ENCODE results near the gene HBA2. TPM values are rescaled to one million over a fixed set of nuclear protein-coding genes. Genes with fewer than 3 reads are reported as not detected.
A peak's percentile ranks its signal among the peaks of the same experiment; 100 is the strongest.
"Not testable (repeated sequence)": the region's sequence is repeated elsewhere in the genome, so short reads cannot be mapped to it uniquely, and the experiment has no call there.

HBA2 gene
- total RNA-seq, 4 donors from 2014 or later, result 52.8 to 638 (median 317) TPM

DNA sequence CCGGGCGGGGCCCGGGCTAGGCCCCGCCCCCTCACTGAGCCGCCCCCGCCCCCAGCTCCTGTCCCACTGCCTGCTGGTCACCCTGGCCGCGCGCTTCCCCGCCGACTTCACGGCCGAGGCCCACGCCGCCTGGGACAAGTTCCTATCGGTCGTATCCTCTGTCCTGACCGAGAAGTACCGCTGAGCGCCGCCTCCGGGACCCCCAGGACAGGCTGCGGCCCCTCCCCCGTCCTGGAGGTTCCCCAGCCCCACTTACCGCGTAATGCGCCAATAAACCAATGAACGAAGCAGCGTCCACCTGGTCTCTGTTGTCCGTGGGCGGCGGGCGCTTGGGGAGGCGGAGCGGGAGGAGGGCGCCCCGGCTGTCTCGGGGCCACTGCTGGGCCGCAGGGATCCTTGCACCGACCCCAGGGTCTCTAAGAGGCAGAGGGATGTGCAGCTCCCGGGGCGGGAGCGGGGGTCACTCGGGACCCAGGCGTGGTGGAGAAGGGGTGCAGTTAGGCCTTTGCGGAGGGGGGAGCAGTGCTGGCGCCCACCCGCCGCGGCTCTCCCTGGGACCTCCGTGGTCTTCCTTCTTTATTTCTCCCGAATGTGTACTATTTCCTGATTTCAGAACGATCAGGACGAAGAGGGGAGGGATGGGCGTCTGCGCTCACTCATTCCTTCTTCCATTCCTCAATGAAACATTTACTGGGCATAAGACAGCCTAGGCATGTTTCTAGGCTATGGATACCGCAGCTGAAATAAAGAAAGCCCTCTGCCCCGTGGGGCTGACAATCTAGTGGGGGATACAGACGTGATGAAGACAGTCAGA, 18.3 kb upstream of the HBA2 start:
- Histone ChIP-seq H3K9me3 (no peaks in the 10 kb centered on the region), H3K36me3 (no peaks in the 10 kb centered on the region), H3K4me1 (peaks cover 0 to 6% of the 10 kb centered on the region in 2 donors), H3K27me3 (peaks cover 5 to 20% of the 10 kb centered on the region in 2 donors), H3K4me3 (peak overlapping the region; percentile 15 to 32), H3K27ac (peak overlapping the region in 1 of 2 donors; percentile 50)
- DNase-seq, result no peak
- intact Hi-C loops (cut with DNase I; ENCODE audit: low total_unique reads), result no loop called here
- TF ChIP-seq POLR2A (IDR thresholded peaks at IDR 0.05), result no peak
- TF ChIP-seq, protein P1, sequence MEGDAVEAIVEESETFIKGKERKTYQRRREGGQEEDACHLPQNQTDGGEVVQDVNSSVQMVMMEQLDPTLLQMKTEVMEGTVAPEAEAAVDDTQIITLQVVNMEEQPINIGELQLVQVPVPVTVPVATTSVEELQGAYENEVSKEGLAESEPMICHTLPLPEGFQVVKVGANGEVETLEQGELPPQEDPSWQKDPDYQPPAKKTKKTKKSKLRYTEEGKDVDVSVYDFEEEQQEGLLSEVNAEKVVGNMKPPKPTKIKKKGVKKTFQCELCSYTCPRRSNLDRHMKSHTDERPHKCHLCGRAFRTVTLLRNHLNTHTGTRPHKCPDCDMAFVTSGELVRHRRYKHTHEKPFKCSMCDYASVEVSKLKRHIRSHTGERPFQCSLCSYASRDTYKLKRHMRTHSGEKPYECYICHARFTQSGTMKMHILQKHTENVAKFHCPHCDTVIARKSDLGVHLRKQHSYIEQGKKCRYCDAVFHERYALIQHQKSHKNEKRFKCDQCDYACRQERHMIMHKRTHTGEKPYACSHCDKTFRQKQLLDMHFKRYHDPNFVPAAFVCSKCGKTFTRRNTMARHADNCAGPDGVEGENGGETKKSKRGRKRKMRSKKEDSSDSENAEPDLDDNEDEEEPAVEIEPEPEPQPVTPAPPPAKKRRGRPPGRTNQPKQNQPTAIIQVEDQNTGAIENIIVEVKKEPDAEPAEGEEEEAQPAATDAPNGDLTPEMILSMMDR (IDR thresholded peaks at IDR 0.05), result no peak

DNA sequence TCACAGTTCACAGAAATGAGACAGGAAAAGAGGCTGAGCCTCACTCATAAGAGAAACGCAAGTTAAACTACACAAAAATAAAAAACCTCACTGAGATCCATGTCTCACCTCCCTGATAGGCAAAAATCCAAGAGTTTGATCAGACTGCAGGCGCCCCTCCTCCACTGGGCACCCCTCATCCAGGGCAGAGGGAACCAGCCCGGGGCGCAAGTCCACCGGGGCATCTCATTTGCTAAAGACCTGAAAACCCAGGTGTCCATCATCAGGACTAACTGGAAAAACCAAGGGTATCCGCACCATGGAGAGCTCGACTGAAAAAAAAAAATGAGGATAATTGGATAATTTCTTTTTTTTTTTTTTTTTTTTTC, 17.7 kb upstream of the HBA2 start:
- H3K9me3 ChIP-seq, result no peaks in the 10 kb centered on the region
- no peak for DNase-seq
- no peak overlapping the region for H3K27ac ChIP-seq
- peaks cover 0 to 6% of the 10 kb centered on the region in 2 donors for H3K4me1 ChIP-seq
- H3K4me3 ChIP-seq, result no peak overlapping the region
- intact Hi-C loops (cut with DNase I; ENCODE audit: low total_unique reads), result no loop called here
- no peaks in the 10 kb centered on the region for H3K36me3 ChIP-seq
- H3K27me3 ChIP-seq, result peaks cover 5 to 20% of the 10 kb centered on the region in 2 donors
- TF ChIP-seq, protein P1 (IDR thresholded peaks at IDR 0.05), result no peak
- TF ChIP-seq POLR2A (IDR thresholded peaks at IDR 0.05), result no peak

DNA sequence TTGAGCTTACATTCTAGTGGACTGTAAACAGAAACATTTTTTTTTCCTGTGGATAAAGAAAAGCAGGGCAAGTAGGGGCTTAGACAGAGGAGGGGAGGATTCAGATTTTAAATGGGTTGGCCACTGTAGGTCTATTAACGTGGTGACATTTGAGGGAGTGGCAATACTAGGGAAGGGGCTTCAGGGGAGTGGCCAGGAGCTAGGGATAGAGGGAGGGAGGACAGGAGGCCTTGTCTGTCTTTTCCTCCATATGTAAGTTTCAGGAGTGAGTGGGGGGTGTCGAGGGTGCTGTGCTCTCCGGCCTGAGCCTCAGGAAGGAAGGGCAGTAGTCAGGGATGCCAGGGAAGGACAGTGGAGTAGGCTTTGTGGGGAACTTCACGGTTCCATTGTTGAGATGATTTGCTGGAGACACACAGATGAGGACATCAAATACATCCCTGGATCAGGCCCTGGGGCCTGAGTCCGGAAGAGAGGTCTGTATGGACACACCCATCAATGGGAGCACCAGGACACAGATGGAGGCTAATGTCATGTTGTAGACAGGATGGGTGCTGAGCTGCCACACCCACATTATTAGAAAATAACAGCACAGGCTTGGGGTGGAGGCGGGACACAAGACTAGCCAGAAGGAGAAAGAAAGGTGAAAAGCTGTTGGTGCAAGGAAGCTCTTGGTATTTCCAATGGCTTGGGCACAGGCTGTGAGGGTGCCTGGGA, 13.4 kb upstream of the HBA2 start:
- Histone ChIP-seq H3K27me3 (peaks cover 4 to 19% of the 10 kb centered on the region in 2 donors), H3K36me3 (no peaks in the 10 kb centered on the region)
- intact Hi-C loops (cut with DNase I; ENCODE audit: low total_unique reads), result no loop called here

DNA sequence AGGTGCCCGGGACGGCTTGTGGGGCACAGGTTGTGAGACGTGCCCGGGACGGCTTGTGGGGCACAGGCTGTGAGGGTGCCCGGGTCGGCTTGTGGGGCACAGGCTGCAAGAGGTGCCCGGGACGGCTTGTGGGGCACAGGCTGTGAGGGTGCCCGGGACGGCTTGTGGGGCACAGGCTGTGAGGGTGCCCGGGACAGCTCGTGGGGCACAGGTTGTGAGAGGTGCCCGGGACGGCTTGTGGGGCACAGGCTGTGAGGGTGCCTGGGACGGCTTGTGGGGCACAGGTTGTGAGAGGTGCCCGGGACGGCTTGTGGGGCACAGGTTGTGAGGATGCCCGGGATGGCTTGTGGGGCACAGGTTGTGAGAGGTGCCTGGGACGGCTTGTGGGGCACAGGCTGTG, 12.4 kb upstream of the HBA2 start:
- intact Hi-C loops (cut with DNase I; ENCODE audit: low total_unique reads); H3K9me3 ChIP-seq; H3K36me3 ChIP-seq; H3K4me1 ChIP-seq; DNase-seq; H3K27ac ChIP-seq; H3K4me3 ChIP-seq: not testable (repeated sequence)
- peaks cover 2 to 13% of the 10 kb centered on the region in 2 donors for H3K27me3 ChIP-seq

More for the DNA sequence above, 13.4 kb upstream of the HBA2 start:
- no peak for DNase-seq
- Histone ChIP-seq H3K4me3 (no peak overlapping the region), H3K4me1 (peaks cover 0 to 4% of the 10 kb centered on the region in 2 donors), H3K9me3 (no peaks in the 10 kb centered on the region), H3K27ac (no peak overlapping the region)
- TF ChIP-seq POLR2A (IDR thresholded peaks at IDR 0.05), result no peak
- TF ChIP-seq, protein P1 (IDR thresholded peaks at IDR 0.05), result no peak

DNA sequence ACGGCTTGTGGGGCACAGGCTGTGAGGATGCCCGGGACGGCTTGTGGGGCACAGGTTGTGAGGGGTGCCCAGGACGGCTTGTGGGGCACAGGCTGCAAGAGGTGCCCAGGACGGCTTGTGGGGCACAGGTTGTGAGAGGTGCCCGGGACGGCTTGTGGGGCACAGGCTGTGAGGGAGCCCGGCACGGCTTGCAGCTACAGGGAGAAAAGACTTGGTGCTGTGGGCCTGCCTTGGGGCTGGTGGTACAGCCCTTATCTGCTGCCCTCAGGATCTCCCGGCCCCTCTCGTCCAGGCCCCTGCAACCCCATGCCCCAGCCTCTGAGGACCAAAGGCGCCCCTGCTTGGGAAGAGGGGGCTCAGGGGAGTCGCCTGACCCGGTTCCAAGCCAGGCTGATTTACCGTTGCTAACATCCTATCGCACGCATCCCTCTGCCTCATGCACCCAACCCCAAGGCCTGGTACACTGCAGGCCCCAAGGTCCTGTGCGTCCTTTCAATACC, 11.9 kb upstream of the HBA2 start:
- Histone ChIP-seq H3K4me3 (no peak overlapping the region), H3K4me1 (peaks cover 0 to 9% of the 10 kb centered on the region in 2 donors), H3K9me3 (no peaks in the 10 kb centered on the region), H3K27me3 (peaks cover 7 to 16% of the 10 kb centered on the region in 2 donors), H3K36me3 (no peaks in the 10 kb centered on the region), H3K27ac (no peak overlapping the region)
- DNase-seq, result no peak
- no peak for TF ChIP-seq POLR2A (IDR thresholded peaks at IDR 0.05)
- TF ChIP-seq, protein P1 (IDR thresholded peaks at IDR 0.05), result no peak
- intact Hi-C loops (cut with DNase I; ENCODE audit: low total_unique reads), result no loop called here
